ENCODE measurements around the gene ACOT9. TPM values are rescaled to one million over a fixed set of nuclear protein-coding genes. Genes with fewer than 3 reads are reported as not detected.

ACOT9 gene
- total RNA-seq, 2 donors from 2014 or later, result 39.6 to 43.6 TPM

DNA sequence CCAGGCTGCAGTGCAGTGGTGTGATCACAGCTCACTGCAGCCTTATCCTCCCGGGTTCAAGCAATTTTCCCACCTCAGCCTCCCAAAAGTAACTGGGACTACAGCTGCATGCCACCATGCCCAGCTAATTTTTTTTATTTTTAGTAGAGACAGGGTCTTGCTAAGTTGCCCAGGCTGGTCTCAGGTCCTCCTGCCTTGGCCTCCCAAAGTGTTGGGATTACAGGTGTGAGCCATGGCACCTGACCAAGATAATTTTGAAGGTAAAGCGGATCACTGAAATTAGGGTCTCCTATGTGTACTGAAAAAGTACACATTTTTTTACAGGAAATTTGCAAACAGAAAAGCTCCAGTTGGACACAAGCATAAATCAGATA, 44.7 kb upstream of the ACOT9 start:
- H3K27me3 ChIP-seq, result no peaks in the 10 kb centered on the region
- H3K4me1 ChIP-seq, result no peaks in the 10 kb centered on the region
- no peak for DNase-seq (ENCODE audit: low spot score)
- H3K36me3 ChIP-seq, result peaks cover 15% of the 10 kb centered on the region
- TF ChIP-seq, protein P1, sequence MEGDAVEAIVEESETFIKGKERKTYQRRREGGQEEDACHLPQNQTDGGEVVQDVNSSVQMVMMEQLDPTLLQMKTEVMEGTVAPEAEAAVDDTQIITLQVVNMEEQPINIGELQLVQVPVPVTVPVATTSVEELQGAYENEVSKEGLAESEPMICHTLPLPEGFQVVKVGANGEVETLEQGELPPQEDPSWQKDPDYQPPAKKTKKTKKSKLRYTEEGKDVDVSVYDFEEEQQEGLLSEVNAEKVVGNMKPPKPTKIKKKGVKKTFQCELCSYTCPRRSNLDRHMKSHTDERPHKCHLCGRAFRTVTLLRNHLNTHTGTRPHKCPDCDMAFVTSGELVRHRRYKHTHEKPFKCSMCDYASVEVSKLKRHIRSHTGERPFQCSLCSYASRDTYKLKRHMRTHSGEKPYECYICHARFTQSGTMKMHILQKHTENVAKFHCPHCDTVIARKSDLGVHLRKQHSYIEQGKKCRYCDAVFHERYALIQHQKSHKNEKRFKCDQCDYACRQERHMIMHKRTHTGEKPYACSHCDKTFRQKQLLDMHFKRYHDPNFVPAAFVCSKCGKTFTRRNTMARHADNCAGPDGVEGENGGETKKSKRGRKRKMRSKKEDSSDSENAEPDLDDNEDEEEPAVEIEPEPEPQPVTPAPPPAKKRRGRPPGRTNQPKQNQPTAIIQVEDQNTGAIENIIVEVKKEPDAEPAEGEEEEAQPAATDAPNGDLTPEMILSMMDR (IDR thresholded peaks at IDR 0.05), result no peak
- no peaks in the 10 kb centered on the region for H3K9me3 ChIP-seq
- peak overlapping the region in 1 of 2 donors; percentile 29 for H3K27ac ChIP-seq
- no peak overlapping the region for H3K4me3 ChIP-seq

DNA sequence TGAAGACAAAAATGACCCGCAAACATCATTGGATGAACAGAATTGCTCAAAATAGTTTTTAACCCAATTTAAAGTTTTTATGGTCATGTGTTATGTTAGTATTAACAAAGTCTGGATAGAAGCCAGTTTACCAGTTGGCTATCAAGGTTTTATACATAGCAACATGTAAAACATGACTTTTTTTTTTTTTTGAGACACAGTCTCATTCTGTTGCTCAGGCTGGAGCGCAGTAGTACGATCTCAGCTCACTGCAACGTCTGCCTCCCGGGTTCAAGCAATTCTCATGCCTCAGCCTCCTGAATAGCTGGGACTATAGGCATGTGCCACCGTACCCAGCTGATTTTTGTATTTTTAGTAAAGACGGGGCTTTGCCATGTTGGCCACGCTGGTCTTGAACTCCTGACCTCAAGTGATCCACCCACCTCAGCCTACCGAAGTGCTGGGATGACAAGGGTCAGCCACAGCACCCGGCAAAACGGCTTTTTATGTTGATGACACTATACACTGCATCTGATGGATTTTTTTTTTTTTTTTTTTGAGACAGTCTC, 43.3 kb upstream of the ACOT9 start:
- DNase-seq (ENCODE audit: low spot score), result no peak
- H3K27ac ChIP-seq, result peak overlapping the region; percentile 86 to 94
- TF ChIP-seq, protein P1 (IDR thresholded peaks at IDR 0.05), result no peak
- peaks cover 15% of the 10 kb centered on the region for H3K36me3 ChIP-seq
- no peaks in the 10 kb centered on the region for H3K27me3 ChIP-seq
- peaks cover 0 to 5% of the 10 kb centered on the region in 2 donors for H3K4me1 ChIP-seq
- no peak overlapping the region for H3K4me3 ChIP-seq
- H3K9me3 ChIP-seq, result no peaks in the 10 kb centered on the region

GRCh38 chrX:23785580-23785979, 42.5 kb upstream of the ACOT9 start:
- DNase-seq (ENCODE audit: low spot score), result no peak
- Histone ChIP-seq H3K9me3 (no peaks in the 10 kb centered on the region), H3K4me3 (peak overlapping the region; percentile 68 to 71), H3K4me1 (peaks cover 0 to 5% of the 10 kb centered on the region in 2 donors), H3K36me3 (peaks cover 15% of the 10 kb centered on the region), H3K27ac (peak overlapping the region; percentile 86 to 94), H3K27me3 (no peaks in the 10 kb centered on the region)
- TF ChIP-seq, protein P1 (IDR thresholded peaks at IDR 0.05), result no peak

DNA sequence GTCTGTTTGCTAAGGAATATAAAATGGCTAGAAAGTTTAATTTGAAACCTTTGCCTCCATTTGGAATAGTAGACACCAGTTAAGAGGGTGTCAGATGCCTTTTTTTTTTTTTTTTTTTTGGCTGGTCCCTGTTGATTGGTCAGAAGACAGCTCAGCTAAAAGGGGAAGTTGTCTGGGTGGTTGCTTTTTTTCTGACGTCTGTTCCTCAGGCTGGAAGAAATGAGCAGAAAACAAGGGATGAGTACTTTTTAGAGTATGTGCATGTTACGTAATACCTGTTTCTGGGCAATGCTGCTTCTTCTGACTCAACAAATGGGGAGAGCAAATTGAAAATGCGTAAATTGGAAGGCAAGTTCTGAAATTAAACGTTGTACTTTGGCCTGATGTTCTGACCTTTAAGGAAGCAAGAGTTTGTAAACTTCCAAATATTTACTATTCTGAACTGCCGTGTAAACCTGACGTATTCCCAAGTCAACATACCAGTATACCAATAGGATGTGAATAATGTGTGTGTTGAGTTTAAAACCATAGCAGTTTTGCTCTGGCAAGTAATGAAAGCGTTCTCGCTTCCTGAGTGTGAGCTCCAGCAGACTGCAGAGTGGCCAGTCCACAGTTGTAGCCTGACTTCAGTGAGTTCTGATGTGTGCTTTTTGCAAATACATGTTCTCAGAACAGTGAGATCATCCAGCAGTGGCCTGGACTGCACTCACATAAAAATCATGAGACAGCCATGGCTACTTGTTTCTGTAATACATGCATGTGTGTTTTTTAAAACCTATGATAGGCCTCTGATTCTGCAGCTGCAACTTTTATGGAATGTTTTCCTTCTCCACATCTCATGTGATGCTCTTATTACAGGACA, 41.6 kb upstream of the ACOT9 start:
- TF ChIP-seq, protein P1 (IDR thresholded peaks at IDR 0.05), result no peak
- DNase-seq (ENCODE audit: low spot score), result no peak
- Histone ChIP-seq H3K27me3 (no peaks in the 10 kb centered on the region), H3K4me1 (peaks cover 0 to 5% of the 10 kb centered on the region in 2 donors), H3K36me3 (peaks cover 15% of the 10 kb centered on the region), H3K27ac (peak overlapping the region; percentile 86 to 94), H3K9me3 (no peaks in the 10 kb centered on the region), H3K4me3 (peak overlapping the region; percentile 68 to 71)

GRCh38 chrX:23783589-23784469, 40.8 kb upstream of the ACOT9 start:
- TF ChIP-seq, protein P1 (IDR thresholded peaks at IDR 0.05), result no peak
- Histone ChIP-seq H3K27me3 (no peaks in the 10 kb centered on the region), H3K36me3 (peaks cover 15% of the 10 kb centered on the region), H3K27ac (peak overlapping the region; percentile 86 to 94), H3K4me1 (peaks cover 0 to 5% of the 10 kb centered on the region in 2 donors), H3K9me3 (no peaks in the 10 kb centered on the region), H3K4me3 (peak overlapping the region; percentile 68 to 71)
- DNase-seq (ENCODE audit: low spot score), result no peak

Data from right atrium auricular region (tissue), 2 donors.